Measurements from ENCODE around the gene BAG1.

BAG1 gene

DNA sequence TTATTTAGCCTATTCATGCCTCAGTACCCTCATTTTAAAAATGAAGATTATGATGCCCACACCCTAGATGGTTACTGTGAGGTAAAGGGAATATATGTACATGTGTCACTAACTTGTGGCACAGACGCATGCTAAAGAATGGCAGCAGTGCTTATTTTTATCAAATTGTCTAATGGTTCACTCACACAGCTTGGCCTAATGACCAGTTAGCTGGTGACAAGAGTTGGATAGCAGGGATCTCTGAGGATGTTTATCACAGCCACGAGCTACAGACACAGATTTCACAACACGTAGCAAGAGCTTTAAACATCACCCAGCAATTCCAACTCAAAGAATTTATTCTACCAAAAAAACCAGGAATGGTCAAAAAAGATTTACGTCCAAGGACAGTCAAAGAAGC lies 7.2 kb downstream of the BAG1 start:
- TF ChIP-seq, protein P1, sequence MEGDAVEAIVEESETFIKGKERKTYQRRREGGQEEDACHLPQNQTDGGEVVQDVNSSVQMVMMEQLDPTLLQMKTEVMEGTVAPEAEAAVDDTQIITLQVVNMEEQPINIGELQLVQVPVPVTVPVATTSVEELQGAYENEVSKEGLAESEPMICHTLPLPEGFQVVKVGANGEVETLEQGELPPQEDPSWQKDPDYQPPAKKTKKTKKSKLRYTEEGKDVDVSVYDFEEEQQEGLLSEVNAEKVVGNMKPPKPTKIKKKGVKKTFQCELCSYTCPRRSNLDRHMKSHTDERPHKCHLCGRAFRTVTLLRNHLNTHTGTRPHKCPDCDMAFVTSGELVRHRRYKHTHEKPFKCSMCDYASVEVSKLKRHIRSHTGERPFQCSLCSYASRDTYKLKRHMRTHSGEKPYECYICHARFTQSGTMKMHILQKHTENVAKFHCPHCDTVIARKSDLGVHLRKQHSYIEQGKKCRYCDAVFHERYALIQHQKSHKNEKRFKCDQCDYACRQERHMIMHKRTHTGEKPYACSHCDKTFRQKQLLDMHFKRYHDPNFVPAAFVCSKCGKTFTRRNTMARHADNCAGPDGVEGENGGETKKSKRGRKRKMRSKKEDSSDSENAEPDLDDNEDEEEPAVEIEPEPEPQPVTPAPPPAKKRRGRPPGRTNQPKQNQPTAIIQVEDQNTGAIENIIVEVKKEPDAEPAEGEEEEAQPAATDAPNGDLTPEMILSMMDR (IDR thresholded peaks at IDR 0.05; ENCODE audit: insufficient read depth, low read length, poor library complexity, severe bottlenecking): no peak
- Histone ChIP-seq H3K36me3 (ENCODE audit: control insufficient read depth, insufficient read depth, low read length) (peaks cover 28% of the 10 kb centered on the region), H3K4me3 (replicated peaks; ENCODE audit: low read depth, low read length) (no peak overlapping the region), H3K27me3 (replicated peaks; ENCODE audit: control insufficient read depth, insufficient read depth, low read length) (no peaks in the 10 kb centered on the region)
- no peak for DNase-seq (ENCODE audit: extremely low read depth, insufficient read length)

DNA sequence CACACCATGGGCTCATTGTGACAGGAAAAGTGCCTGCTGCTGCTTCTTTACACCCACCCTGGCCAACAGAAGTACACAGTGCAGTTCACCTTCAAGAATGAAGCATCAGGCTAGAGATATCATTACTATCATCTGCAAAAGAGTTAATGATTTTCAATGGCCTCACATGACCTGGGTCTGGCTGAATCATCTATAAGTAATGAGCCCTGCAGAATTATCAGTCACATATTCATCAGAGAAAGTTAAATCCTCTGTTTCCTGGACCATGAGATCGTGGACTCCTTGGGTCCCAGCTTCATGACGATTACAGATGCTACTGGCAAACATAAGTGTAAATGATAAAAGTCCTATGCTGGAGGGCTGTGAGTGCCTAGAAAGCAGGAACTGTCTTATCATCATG lies 8.3 kb downstream of the BAG1 start:
- no peak overlapping the region for H3K4me3 ChIP-seq (replicated peaks; ENCODE audit: low read depth, low read length)
- TF ChIP-seq, protein P1 (IDR thresholded peaks at IDR 0.05; ENCODE audit: insufficient read depth, low read length, poor library complexity, severe bottlenecking): no peak
- H3K27me3 ChIP-seq (replicated peaks; ENCODE audit: control insufficient read depth, insufficient read depth, low read length): no peaks in the 10 kb centered on the region
- peaks cover 28% of the 10 kb centered on the region for H3K36me3 ChIP-seq (ENCODE audit: control insufficient read depth, insufficient read depth, low read length)
- no peak for DNase-seq (ENCODE audit: extremely low read depth, insufficient read length)

DNA sequence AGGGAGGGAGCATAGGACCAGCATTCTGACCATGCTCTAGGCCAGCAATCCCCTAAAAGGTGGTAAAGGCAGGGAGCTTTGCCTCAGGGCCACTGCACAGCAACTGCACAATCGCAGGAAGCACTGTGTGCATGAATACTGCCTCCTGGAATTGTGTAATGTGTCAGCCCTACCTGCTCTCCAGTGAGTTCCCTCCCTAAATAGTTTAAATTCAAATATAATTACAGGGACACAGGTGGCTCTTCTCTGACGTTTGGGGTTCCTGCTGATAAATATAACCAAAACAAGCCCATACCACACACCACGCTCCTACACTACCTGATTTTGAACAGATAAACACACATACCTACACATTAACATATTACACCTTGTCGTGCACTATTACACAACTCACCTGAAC lies 9.0 kb downstream of the BAG1 start:
- Histone ChIP-seq H3K36me3 (ENCODE audit: control insufficient read depth, insufficient read depth, low read length) (peaks cover 30% of the 10 kb centered on the region), H3K4me3 (replicated peaks; ENCODE audit: low read depth, low read length) (no peak overlapping the region), H3K27me3 (replicated peaks; ENCODE audit: control insufficient read depth, insufficient read depth, low read length) (no peaks in the 10 kb centered on the region)
- TF ChIP-seq, protein P1 (IDR thresholded peaks at IDR 0.05; ENCODE audit: insufficient read depth, low read length, poor library complexity, severe bottlenecking): no peak
- no peak for DNase-seq (ENCODE audit: extremely low read depth, insufficient read length)

DNA sequence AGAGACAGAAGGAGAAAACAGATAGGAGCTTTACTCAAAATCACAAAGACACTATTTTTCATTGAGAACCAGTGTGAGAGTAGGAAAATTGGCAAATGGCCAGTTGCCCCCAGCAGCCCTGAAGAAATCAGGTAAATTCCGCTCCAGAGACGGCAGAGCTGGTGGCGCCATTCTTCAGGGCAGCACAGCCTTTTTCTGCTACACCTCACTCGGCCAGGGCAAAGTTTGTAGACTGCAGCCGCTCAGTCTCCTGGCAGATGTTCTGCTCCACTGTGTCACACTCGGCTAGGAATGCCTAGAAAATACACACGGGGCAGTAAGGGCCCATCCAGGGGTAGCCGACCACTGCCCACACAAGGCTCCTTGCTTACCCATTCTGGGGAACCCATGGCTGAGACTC lies 9.5 kb downstream of the BAG1 start:
- H3K27me3 ChIP-seq (replicated peaks; ENCODE audit: control insufficient read depth, insufficient read depth, low read length): no peaks in the 10 kb centered on the region
- H3K4me3 ChIP-seq (replicated peaks; ENCODE audit: low read depth, low read length): no peak overlapping the region
- TF ChIP-seq, protein P1 (IDR thresholded peaks at IDR 0.05; ENCODE audit: insufficient read depth, low read length, poor library complexity, severe bottlenecking): no peak
- no peak for DNase-seq (ENCODE audit: extremely low read depth, insufficient read length)
- peaks cover 28% of the 10 kb centered on the region for H3K36me3 ChIP-seq (ENCODE audit: control insufficient read depth, insufficient read depth, low read length)

DNA sequence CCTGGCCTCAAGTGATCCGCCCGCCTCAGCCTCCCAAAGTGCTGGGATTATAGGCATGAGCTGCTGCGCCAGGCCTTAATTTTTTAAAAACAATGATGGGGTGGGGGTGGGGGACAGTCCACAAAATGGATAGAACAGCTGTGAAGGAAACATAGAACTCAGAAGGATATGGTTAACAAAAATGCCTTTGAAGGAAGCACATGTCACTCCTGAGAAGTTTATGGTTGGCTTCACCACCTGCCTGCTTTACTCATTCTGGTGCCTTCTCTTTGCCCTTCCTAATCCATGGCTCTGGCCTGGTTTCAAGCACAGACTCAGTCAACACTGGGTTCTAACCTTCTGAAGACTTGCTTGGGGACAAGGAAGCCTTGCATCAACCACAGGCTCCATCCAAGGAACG lies 10.3 kb downstream of the BAG1 start:
- H3K4me3 ChIP-seq (replicated peaks; ENCODE audit: low read depth, low read length): no peak overlapping the region
- DNase-seq (ENCODE audit: extremely low read depth, insufficient read length): no peak
- H3K27me3 ChIP-seq (replicated peaks; ENCODE audit: control insufficient read depth, insufficient read depth, low read length): no peaks in the 10 kb centered on the region
- TF ChIP-seq, protein P1 (IDR thresholded peaks at IDR 0.05; ENCODE audit: insufficient read depth, low read length, poor library complexity, severe bottlenecking): no peak
- H3K36me3 ChIP-seq (ENCODE audit: control insufficient read depth, insufficient read depth, low read length): peaks cover 27% of the 10 kb centered on the region

DNA sequence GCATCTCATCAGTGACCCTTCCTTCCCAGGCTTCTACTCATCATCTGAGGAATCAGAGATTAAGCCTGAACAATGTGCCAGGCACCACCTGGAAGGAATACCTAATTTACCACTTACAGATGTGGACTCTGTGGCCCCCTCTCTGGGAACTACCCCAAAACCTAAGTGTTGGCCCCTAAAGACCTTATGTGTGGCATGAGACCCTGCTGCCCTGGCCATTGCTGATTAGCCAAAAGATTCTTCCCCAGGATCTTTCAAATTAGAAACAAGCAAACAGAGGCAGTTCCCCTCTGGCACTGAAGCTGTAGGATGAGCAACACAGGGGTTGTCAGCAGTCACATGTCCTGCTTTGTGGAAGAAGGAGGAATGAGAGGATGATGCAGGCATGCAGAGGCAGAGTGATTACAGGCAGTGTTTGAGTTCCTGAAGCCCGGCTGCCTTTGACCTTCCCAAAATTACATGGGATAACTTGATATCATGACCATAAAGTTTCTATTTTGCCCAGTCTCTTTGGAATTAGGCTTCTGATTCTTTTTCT lies 14.0 kb downstream of the BAG1 start:
- TF ChIP-seq, protein P1 (IDR thresholded peaks at IDR 0.05; ENCODE audit: insufficient read depth, low read length, poor library complexity, severe bottlenecking): no peak
- DNase-seq (ENCODE audit: extremely low read depth, insufficient read length): no peak
- Histone ChIP-seq H3K4me3 (replicated peaks; ENCODE audit: low read depth, low read length) (no peak overlapping the region), H3K36me3 (ENCODE audit: control insufficient read depth, insufficient read depth, low read length) (peaks cover 16% of the 10 kb centered on the region), H3K27me3 (replicated peaks; ENCODE audit: control insufficient read depth, insufficient read depth, low read length) (no peaks in the 10 kb centered on the region)
